H1 (cell line): ENCODE results near the gene GRIK4. TPM values are rescaled to one million over a fixed set of nuclear protein-coding genes. Genes with fewer than 3 reads are reported as not detected.
A peak's percentile ranks its signal among the peaks of the same experiment; 100 is the strongest.

Experiments used
- CTCF ChIA-PET: fragments of 300-600 bp; sonication (Branson Sonifier 250); formaldehyde crosslinking; loops from one replicate; lab custom pipeline; 2021; ENCODE audit not compliant: partially characterized antibody; lab: Charles Lee
- POLR2A ChIA-PET: fragments of 300-600 bp; sonication (Branson Sonifier 250); formaldehyde crosslinking; loops from one replicate; lab custom pipeline; 2021; ENCODE audit warnings: inconsistent platforms; ENCODE audit not compliant: partially characterized antibody; lab: Charles Lee
- DNase-seq, 2 experiments: peaks; one replicate each; pipeline versions ENCODE4 v3.0.0 to v3.0.0-alpha.2; 2010 to 2022; ENCODE audit warnings: low spot score in 2 of 2, low read depth in 1 of 2, mixed read lengths in 1 of 2
- FAIRE-seq: peaks from 2 replicates; lab custom pipeline; 2011; peaks lifted over from hg19 to GRCh38; lab: Jason Lieb, UNC
- H2AFZ ChIP-seq: 2 replicates; pipeline ENCODE4 v1.8.1; 2012; ENCODE audit warnings: low read length, inconsistent platforms
- H2AK5ac ChIP-seq: 2 replicates; pipeline ENCODE4 v1.6.1; 2013; ENCODE audit warnings: low read depth, low read length
- H2BK120ac ChIP-seq: replicated peaks from 2 replicates; pipeline ENCODE3; 2013; ENCODE audit warnings: low read depth, low read length, inconsistent platforms
- H2BK12ac ChIP-seq: 2 replicates; pipeline ENCODE4 v1.6.1; 2013; ENCODE audit warnings: low read depth, low read length
- H2BK15ac ChIP-seq: 2 replicates; pipeline ENCODE4 v1.6.1; 2013; ENCODE audit warnings: low read length
- H2BK20ac ChIP-seq: 2 replicates; pipeline ENCODE4 v1.6.1; 2013; ENCODE audit warnings: low read length
- H2BK5ac ChIP-seq: 2 replicates; pipeline ENCODE4 v1.6.1; 2013; ENCODE audit warnings: low read depth, low read length
- H3K14ac ChIP-seq: 2 replicates; pipeline ENCODE4 v1.6.1; 2013; ENCODE audit warnings: inconsistent platforms; ENCODE audit not compliant: insufficient read length
- H3K18ac ChIP-seq: 2 replicates; pipeline ENCODE4 v1.6.1; 2013; ENCODE audit warnings: low read length; ENCODE audit errors: extremely low read depth
- H3K23ac ChIP-seq: 2 replicates; pipeline ENCODE4 v1.6.1; 2013; ENCODE audit warnings: inconsistent platforms; ENCODE audit not compliant: insufficient read length
- H3K23me2 ChIP-seq: 2 replicates; pipeline ENCODE4 v1.6.1; 2013; ENCODE audit warnings: low read depth, low read length
- H3K27ac ChIP-seq: 2 replicates; pipeline ENCODE4 v1.6.1; 2011; ENCODE audit warnings: low read depth, low read length, inconsistent platforms
- H3K27me3 ChIP-seq, 4 experiments: replicated peaks in 1 of 4; 1 replicate in 1 of 4; 2 replicates in 3 of 4; pipeline versions ENCODE4 v1.6.1 to v1.8.1; 2011 to 2013; ENCODE audit warnings: low read length in 3 of 4, mild to moderate bottlenecking in 3 of 4, inconsistent platforms in 2 of 4, mixed read lengths in 2 of 4, moderate library complexity in 1 of 4; ENCODE audit not compliant: control insufficient read depth in 3 of 4, insufficient read depth in 3 of 4; ENCODE audit errors: extremely low read depth in 1 of 4
- H3K36me3 ChIP-seq, 4 experiments: 2 replicates each; pipeline versions ENCODE4 v1.6.1 to v1.8.1; 2011 to 2013; ENCODE audit warnings: mild to moderate bottlenecking in 4 of 4, low read length in 3 of 4, moderate library complexity in 2 of 4, control low read depth in 1 of 4, inconsistent platforms in 1 of 4; ENCODE audit not compliant: insufficient read depth in 4 of 4, control insufficient read depth in 2 of 4
- H3K4ac ChIP-seq: replicated peaks from 2 replicates; pipeline ENCODE3; 2013; ENCODE audit warnings: low read length, low read depth, mixed read lengths, inconsistent platforms; ENCODE audit not compliant: insufficient read length
- H3K4me1 ChIP-seq, 4 experiments: replicated peaks in 1 of 4; 1 replicate in 1 of 4; 2 replicates in 3 of 4; pipeline versions ENCODE4 v1.6.1 to v1.8.1; 2011 to 2013; ENCODE audit warnings: low read length in 3 of 4, inconsistent platforms in 2 of 4, mixed read lengths in 1 of 4; ENCODE audit not compliant: insufficient read depth in 4 of 4, control insufficient read depth in 3 of 4
- H3K4me2 ChIP-seq, 2 experiments: 2 replicates each; pipeline versions ENCODE4 v1.6.1 to v1.8.1; 2011 to 2013; ENCODE audit warnings: low read depth in 2 of 2, low read length in 2 of 2, control low read depth in 1 of 2, inconsistent platforms in 1 of 2, mild to moderate bottlenecking in 1 of 2; ENCODE audit not compliant: insufficient read depth in 1 of 2
- H3K4me3 ChIP-seq, 4 experiments: fragments of 200-600, 300-600 bp in 1 of 4; sonication (generic), shearing (Covaris generic), sonication (Bioruptor Twin) in 1 of 4; 2 replicates each; pipeline versions ENCODE4 v1.5.1 to v1.8.1; 2011 to 2016; ENCODE audit warnings: low read length in 4 of 4, low read depth in 3 of 4, control low read depth in 2 of 4, inconsistent platforms in 2 of 4, mild to moderate bottlenecking in 2 of 4, mixed read lengths in 1 of 4, moderate library complexity in 1 of 4; ENCODE audit not compliant: insufficient read depth in 2 of 4; ENCODE audit errors: extremely low read depth in 1 of 4
- H3K56ac ChIP-seq: replicated peaks from 2 replicates; pipeline ENCODE3; 2013; ENCODE audit warnings: low read depth, mild to moderate bottlenecking, mixed read lengths, low read length, inconsistent platforms; ENCODE audit not compliant: insufficient read length
- H3K79me1 ChIP-seq: 2 replicates; pipeline ENCODE4 v1.6.1; 2013; ENCODE audit warnings: low read depth, low read length, control low read depth
- H3K79me2 ChIP-seq, 2 experiments: 2 replicates each; pipeline versions ENCODE4 v1.6.1 to v1.8.1; 2012 to 2013; ENCODE audit warnings: low read length in 2 of 2, mild to moderate bottlenecking in 2 of 2, inconsistent platforms in 1 of 2; ENCODE audit not compliant: insufficient read depth in 2 of 2, control insufficient read depth in 1 of 2
- H3K9ac ChIP-seq, 4 experiments: replicated peaks in 1 of 4; 1 replicate in 1 of 4; 2 replicates in 3 of 4; pipeline versions ENCODE4 v1.6.1 to v1.8.1; 2011 to 2013; ENCODE audit warnings: low read depth in 3 of 4, low read length in 3 of 4, control low read depth in 2 of 4, mild to moderate bottlenecking in 2 of 4, moderate library complexity in 2 of 4, inconsistent platforms in 1 of 4; ENCODE audit errors: extremely low read depth in 1 of 4
- H3K9me3 ChIP-seq, 2 experiments: 2 replicates each; pipeline versions ENCODE4 v1.6.1 to v1.8.1; 2012 to 2013; ENCODE audit warnings: mild to moderate bottlenecking in 2 of 2, moderate library complexity in 2 of 2, control low read depth in 1 of 2, inconsistent platforms in 1 of 2, low read depth in 1 of 2, low read length in 1 of 2, mixed read lengths in 1 of 2; ENCODE audit not compliant: insufficient read depth in 2 of 2
- H4K20me1 ChIP-seq, 2 experiments: replicated peaks in 1 of 2; 2 replicates each; pipeline versions ENCODE3 to v1.8.1; 2011 to 2013; ENCODE audit warnings: inconsistent platforms in 2 of 2, low read length in 2 of 2, mild to moderate bottlenecking in 1 of 2; ENCODE audit not compliant: insufficient read depth in 2 of 2, control insufficient read depth in 1 of 2
- H4K5ac ChIP-seq: 2 replicates; pipeline ENCODE4 v1.6.1; 2013; ENCODE audit warnings: low read length, low read depth, mixed read lengths, inconsistent platforms; ENCODE audit not compliant: insufficient read length
- H4K8ac ChIP-seq: 2 replicates; pipeline ENCODE4 v1.8.0; 2013; ENCODE audit warnings: mild to moderate bottlenecking, moderate library complexity, low read length, inconsistent platforms; ENCODE audit not compliant: insufficient read depth; ENCODE audit errors: extremely low read depth
- H4K91ac ChIP-seq: replicated peaks from 2 replicates; pipeline ENCODE3; 2013; ENCODE audit warnings: low read length, mixed read lengths, inconsistent platforms; ENCODE audit not compliant: insufficient read length
- BCL11A ChIP-seq, 2 experiments: IDR thresholded peaks; one replicate each; pipeline ENCODE4 v1.6.1; 2011; ENCODE audit warnings: low read depth in 2 of 2, low read length in 2 of 2, mild to moderate bottlenecking in 2 of 2
- BRCA1 ChIP-seq: IDR thresholded peaks from 2 replicates; pipeline ENCODE4 v1.6.1; 2012; ENCODE audit warnings: low read depth, low read length, improper control_type of control experiment
- CTBP2 ChIP-seq: IDR thresholded peaks from 2 replicates; pipeline ENCODE4 v1.7.0; 2011; ENCODE audit warnings: borderline replicate concordance, mild to moderate bottlenecking, moderate library complexity, mixed read lengths, low read length; ENCODE audit not compliant: insufficient read depth, insufficient read length
- GABPA ChIP-seq: IDR thresholded peaks from 2 replicates; pipeline ENCODE4 v1.6.1; 2011; ENCODE audit warnings: mild to moderate bottlenecking, low read length, moderate library complexity, borderline replicate concordance; ENCODE audit not compliant: insufficient read depth
- HDAC2 ChIP-seq, 2 experiments: fragments of 300-600 bp in 1 of 2; sonication (generic) in 1 of 2; IDR thresholded peaks; 2 replicates each; pipeline ENCODE4 v1.6.1; 2011 to 2012; ENCODE audit warnings: low read depth in 2 of 2, low read length in 2 of 2, mild to moderate bottlenecking in 2 of 2, moderate library complexity in 2 of 2, borderline replicate concordance in 1 of 2, inconsistent platforms in 1 of 2
- MAFK ChIP-seq: IDR thresholded peaks from 2 replicates; pipeline ENCODE4 v1.6.1; 2012; ENCODE audit warnings: low read depth, mild to moderate bottlenecking, improper control_type of control experiment, low read length
- POLR2AphosphoS5 ChIP-seq: IDR thresholded peaks from 2 replicates; pipeline ENCODE4 v1.6.1; 2011; ENCODE audit warnings: low read depth, low read length
- TBP ChIP-seq: IDR thresholded peaks from 2 replicates; pipeline ENCODE4 v1.6.1; 2011; ENCODE audit warnings: low read depth, low read length, improper control_type of control experiment
- WGBS, 2 experiments: shearing (Covaris generic) in 1 of 2; methylation state at CpG; one replicate each; pipeline versions ENCODE4 v1.1.6 to v1.1.7; 2013 to 2015; ENCODE audit warnings: low lambda C conversion rate in 2 of 2, mixed read lengths in 2 of 2, inconsistent platforms in 1 of 2, low coverage in 1 of 2, missing lambda C conversion rate in 1 of 2; ENCODE audit not compliant: insufficient replicate concordance in 2 of 2, insufficient coverage in 1 of 2, insufficient read length in 1 of 2; ENCODE audit errors: extremely low coverage in 1 of 2, missing lambda C conversion rate in 1 of 2; 5-methylcytosine and 5-hydroxymethylcytosine counted together
- polyA plus RNA-seq, 7 experiments: library from polyadenylated mRNA; depleted of rRNA in 3 of 7; stranded (reverse) in 5 of 7; unstranded in 2 of 7; fragments of >200 nt in 5 of 7; fragments of 200-250 nt in 2 of 7; gene quantifications; 1 replicate in 5 of 7; 2 replicates in 1 of 7; 4 replicates in 1 of 7; pipeline versions ENCODE4 v1.2.1 to v1.2.3, GENCODE V29; 2011 to 2013; ENCODE audit warnings: missing spikeins in 2 of 7, mixed read lengths in 2 of 7
- total RNA-seq: library from RNA; stranded (reverse); fragmentation: NEBNext Ultra II Directional; extraction: Animal tissue kit (Norgen Biotek cat#: 25700); gene quantifications from 2 replicates; pipeline ENCODE4 v1.2.1, GENCODE V29; 2021

Gene GRIK4
- total and polyA plus RNA-seq, 2 of the 8 experiments (the other 6 are each of a cell fraction or from before 2014, with no cell fraction given), result 1.2 to 2.9 TPM

GRCh38 chr11:120994091-120994859 is 482.7 kb downstream of the GRIK4 start:
- peaks cover 0 to 1% of the 10 kb centered on the region in 2 experiments for H4K20me1 ChIP-seq
- no peak overlapping the region for H3K18ac ChIP-seq
- H3K27me3 ChIP-seq, result no peaks in the 10 kb centered on the region; a peak in 2 of 7 replicates
- H3K9me3 ChIP-seq, result no peaks in the 10 kb centered on the region
- TF ChIP-seq MAFK (no peak), BCL11A (IDR thresholded peaks at IDR 0.05; ENCODE audit: low read depth in 2 of 2, low read length in 2 of 2) (no peak), HDAC2 (IDR thresholded peaks at IDR 0.05; ENCODE audit: borderline replicate concordance in 1 of 2, low read depth in 2 of 2, low read length in 2 of 2) (no peak), TBP (no peak), POLR2AphosphoS5 (no peak), GABPA (no peak), BRCA1 (no peak), CTBP2 (no peak)
- FAIRE-seq (no peak), DNase-seq (no peak)
- no peak overlapping the region for H3K27ac ChIP-seq
- CTCF ChIA-PET, result no interaction called here
- no peak overlapping the region for H3K4ac ChIP-seq
- H3K36me3 ChIP-seq, result no peaks in the 10 kb centered on the region
- no peak overlapping the region for H4K91ac ChIP-seq
- no peak overlapping the region for H2AK5ac ChIP-seq
- no peak overlapping the region for H2BK20ac ChIP-seq
- no peak overlapping the region for H2BK15ac ChIP-seq
- peaks cover 0 to 5% (median 0%) of the 10 kb centered on the region in 4 experiments; a peak in 3 of 7 replicates for H3K4me1 ChIP-seq
- peaks cover 2% of the 10 kb centered on the region; the same call in 1 of the 2 replicates for H3K79me1 ChIP-seq
- no peak overlapping the region for H3K9ac ChIP-seq
- no peak overlapping the region for H4K5ac ChIP-seq
- no peak overlapping the region for H2BK12ac ChIP-seq
- no peak overlapping the region for H3K4me3 ChIP-seq
- H2BK120ac ChIP-seq, result no peak overlapping the region
- POLR2A ChIA-PET, result no interaction called here
- no peak overlapping the region for H4K8ac ChIP-seq
- 93% methylated on average over 1 of the region's 1 CpG; no CpG with 5 or more reads in 1 of the 2 experiments for WGBS, 2 experiments
- no peak overlapping the region for H3K4me2 ChIP-seq
- no peaks in the 10 kb centered on the region for H3K79me2 ChIP-seq
- no peak overlapping the region for H3K23ac ChIP-seq
- no peak overlapping the region for H3K56ac ChIP-seq
- H3K23me2 ChIP-seq, result peaks cover 2% of the 10 kb centered on the region; the same call in 1 of the 2 replicates
- H2AFZ ChIP-seq, result peak overlapping the region; percentile 15; the same call in 1 of the 2 replicates
- H2BK5ac ChIP-seq, result no peak overlapping the region
- H3K14ac ChIP-seq, result no peak overlapping the region
